ENCODE data around the gene ADCY1.
"Not testable (repeated sequence)": the region's sequence is repeated elsewhere in the genome, so short reads cannot be mapped to it uniquely, and the experiment has no call there.

ADCY1 gene

DNA sequence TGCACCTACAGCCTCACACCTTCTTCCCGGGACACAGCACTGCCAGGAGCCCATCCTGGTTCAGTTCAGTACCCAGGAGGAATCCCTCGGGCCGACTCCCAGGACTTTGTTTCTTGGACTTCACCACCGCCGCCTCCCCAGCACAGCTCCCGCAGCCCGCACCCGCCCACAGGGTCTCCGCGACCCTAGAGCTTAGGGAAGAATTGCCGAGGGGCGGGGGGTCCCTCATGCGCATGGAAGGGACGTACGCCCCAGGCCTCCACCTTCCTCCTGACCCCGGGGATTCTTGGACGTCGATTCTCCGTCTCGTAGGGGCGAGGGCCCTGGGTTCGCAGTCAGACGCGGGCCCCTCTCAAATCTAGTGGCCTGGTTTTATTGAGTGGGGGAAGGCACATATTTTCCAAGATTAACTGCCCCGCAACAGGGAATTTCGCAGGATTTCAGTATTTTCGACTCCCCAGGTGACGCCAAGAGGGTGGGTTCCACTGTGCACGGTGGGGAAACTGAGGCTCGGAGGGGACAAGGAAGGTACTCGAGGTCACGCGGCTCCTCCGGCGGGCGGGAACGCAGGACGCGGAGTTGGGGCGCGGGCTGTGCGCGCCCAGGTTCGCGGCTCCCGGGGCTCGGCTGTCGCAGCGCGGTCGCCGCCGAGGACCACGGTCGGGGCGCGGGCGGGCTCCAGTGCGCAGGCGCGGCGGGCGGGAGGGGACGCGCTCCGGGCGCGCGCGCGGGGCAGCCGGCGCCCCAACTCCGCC is at the start of gene ADCY1:
Gene ADCY1 (plus strand): TSS at position 708 of the 755 bp plus-strand sequence. CDS start 176 bp downstream, outside the sequence.
- DNase-seq (ENCODE audit: low read depth), result no peak

GRCh38 chr7:45524445-45524844 is 49.7 kb upstream of the ADCY1 start:
- DNase-seq (ENCODE audit: low read depth), result no peak

- DNase-seq (ENCODE audit: low read depth), result no peak
Measured at GRCh38 chr7:45525057-45525456, 49.1 kb upstream of the ADCY1 start.

DNA sequence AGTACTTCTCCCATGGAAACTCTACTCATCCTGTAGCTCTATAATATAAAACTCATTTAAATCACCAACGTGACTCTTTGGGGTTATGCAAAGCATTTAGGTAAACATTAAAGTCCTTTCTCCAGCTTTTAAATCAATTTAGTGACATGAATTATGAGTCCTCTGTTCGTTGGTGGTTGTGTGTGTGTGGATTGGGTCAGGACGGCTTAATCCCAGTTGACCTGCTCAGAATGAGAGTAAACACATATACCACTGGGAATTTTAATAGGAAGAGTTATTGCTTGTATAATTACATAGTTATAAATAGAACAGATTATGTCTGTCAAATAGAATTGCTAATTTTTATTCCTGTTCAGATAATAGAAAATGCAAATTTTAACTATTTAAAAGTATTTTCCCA is 30.7 kb upstream of the ADCY1 start:
- no peak for DNase-seq (ENCODE audit: low read depth)

DNA sequence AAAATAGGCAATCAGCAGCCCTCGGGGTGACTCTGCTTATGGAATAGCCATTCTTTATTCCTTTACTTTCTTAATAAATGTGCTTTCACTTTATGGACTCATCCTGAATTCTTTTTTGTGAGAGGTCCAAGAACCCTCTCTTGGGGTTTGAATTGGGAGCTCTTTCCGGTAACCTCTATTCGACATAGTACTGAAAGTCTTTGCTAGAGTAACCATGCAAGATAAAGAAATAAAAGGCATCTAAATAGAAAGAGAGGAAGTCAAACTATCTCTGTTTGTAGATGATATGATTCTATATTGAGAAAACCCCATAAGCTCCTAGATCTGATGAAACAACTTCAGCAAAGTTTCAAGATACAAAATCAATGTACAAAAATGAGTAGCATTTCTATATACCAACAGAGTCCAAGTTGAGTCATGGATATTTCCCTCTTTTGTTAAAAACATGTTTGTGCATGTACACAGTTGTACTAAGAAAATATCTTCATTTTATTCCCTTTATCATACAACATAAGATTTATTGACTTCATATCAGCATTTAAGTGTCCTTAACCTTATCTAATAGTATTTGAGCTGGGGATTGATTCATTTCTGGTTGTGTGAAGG is 29.0 kb upstream of the ADCY1 start:
- DNase-seq (ENCODE audit: low read depth), result not testable (repeated sequence)

GRCh38 chr7:45548917-45549316 is 25.3 kb upstream of the ADCY1 start:
- DNase-seq (ENCODE audit: low read depth), result not testable (repeated sequence)

DNA sequence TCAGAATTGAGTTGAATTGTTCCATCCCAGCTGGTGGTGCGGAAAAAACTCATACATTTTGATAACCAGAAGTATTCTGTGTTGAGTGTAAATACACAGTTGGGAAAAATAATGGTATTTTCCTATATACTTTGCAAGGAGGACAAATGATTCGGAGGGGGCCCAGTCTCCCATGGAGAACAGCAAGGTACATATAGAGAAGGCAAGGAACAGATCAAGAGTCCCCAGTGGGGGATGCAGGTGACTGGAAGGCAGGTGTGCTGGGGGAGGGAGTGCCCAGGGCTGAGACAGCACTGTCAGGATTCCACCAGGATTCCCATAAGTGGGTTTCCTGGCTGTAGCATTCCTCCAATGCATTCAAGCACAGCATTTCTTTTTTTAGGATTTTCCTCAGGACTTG is 10.8 kb upstream of the ADCY1 start:
- DNase-seq (ENCODE audit: low read depth), result no peak

GRCh38 chr7:45563941-45564461 is 10.2 kb upstream of the ADCY1 start:
- DNase-seq (ENCODE audit: low read depth), result no peak

DNA sequence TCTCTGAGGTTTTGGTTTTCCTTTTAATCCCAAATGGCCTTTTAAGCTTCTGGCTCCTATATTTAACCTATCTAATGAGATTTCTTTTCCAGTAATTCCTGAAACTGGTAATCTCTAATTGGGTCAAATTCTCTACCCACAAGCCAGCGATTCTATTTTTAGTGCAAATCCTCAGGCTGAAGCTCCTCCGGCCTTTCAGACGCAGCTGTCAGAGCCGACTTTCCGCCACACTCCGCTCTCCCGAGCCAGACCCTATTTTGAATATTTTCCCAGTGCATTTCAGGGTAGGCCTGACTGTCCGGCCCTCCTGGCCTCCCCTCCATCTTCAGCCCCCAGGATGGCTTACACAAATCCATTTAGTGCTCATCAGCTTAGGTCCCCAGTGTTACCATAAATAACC is 9.7 kb upstream of the ADCY1 start:
- DNase-seq (ENCODE audit: low read depth), result no peak

GRCh38 chr7:45564886-45565455 is 9.2 kb upstream of the ADCY1 start:
- DNase-seq (ENCODE audit: low read depth), result no peak

GRCh38 chr7:45566386-45566785 is 7.8 kb upstream of the ADCY1 start:
- no peak for DNase-seq (ENCODE audit: low read depth)

- no peak for DNase-seq (ENCODE audit: low read depth)
Measured at GRCh38 chr7:45566961-45567360, 7.2 kb upstream of the ADCY1 start.

- DNase-seq (ENCODE audit: low read depth), result no peak
Measured at GRCh38 chr7:45567713-45568112, 6.5 kb upstream of the ADCY1 start.

DNA sequence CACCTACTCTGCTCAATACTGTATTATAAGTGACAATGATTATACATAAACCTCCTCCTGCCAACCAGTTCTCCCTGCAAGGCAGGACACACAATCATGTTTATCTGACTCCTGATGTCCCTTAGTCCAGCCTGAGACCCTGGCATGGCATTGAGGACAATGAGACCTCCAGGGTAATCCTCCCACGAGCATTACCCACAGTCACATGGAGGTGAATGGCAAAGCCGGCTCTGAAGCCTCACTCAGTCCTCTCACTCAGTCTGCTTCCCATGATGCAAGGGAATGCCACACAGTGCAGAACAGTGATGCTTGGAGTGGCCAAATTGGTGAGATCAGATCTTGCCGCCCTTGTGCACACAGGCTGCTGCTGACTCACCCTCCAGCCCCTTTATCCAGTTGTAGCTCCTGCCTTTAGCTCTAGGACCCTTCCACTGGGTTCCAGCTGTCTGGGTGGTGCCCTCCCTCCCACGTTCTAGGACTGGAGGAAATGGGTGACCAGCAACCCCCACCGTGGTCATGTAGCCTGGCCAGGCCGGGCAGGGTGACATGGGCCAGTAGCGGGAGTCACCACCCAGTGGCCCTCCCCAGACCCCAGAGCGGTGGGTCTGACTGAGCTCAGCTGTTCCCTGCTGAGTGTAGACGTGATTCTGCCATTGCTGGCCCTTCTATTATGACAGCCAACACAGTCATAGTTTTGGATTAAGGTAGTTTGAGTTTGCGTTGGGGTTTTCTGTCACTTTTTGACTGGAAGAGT is 5.5 kb upstream of the ADCY1 start:
- no peak for DNase-seq (ENCODE audit: low read depth)

GRCh38 chr7:45569290-45569685 is 4.9 kb upstream of the ADCY1 start:
- DNase-seq (ENCODE audit: low read depth), result no peak

DNA sequence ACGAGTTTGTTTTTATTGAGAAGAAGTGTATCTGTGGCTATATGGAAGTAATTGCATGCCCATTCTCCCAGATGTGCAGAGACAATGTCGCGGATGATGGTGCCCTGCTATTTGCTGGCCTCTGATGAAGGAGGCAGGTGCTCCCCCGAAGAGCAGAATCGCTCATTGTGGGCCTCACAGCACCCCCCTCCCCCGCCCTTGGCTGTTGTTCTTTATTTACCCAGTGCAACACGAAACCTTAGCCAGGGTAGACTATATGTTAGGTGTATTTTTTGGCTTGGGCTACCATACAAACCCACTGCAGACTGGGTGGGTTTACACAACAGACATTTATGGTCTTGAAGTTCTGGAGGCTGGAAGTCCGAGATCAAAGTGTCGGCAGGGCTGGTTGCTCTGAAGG is 3.4 kb upstream of the ADCY1 start:
- no peak for DNase-seq (ENCODE audit: low read depth)

GRCh38 chr7:45573204-45573603 is 964 bp upstream of the ADCY1 start:
- DNase-seq (ENCODE audit: low read depth), result peak; percentile 2

DNA sequence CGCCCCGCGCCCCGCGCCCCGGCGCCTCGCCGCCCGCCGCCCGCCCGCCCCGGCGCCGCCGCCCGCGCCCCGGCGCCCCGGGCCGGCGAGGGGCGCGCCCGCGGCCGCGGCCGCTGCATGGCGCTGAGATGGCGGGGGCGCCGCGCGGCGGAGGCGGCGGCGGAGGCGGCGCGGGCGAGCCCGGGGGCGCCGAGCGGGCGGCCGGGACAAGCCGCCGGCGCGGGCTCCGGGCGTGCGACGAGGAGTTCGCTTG is 174 bp downstream of the ADCY1 start:
- DNase-seq (ENCODE audit: low read depth), result no peak

DNA sequence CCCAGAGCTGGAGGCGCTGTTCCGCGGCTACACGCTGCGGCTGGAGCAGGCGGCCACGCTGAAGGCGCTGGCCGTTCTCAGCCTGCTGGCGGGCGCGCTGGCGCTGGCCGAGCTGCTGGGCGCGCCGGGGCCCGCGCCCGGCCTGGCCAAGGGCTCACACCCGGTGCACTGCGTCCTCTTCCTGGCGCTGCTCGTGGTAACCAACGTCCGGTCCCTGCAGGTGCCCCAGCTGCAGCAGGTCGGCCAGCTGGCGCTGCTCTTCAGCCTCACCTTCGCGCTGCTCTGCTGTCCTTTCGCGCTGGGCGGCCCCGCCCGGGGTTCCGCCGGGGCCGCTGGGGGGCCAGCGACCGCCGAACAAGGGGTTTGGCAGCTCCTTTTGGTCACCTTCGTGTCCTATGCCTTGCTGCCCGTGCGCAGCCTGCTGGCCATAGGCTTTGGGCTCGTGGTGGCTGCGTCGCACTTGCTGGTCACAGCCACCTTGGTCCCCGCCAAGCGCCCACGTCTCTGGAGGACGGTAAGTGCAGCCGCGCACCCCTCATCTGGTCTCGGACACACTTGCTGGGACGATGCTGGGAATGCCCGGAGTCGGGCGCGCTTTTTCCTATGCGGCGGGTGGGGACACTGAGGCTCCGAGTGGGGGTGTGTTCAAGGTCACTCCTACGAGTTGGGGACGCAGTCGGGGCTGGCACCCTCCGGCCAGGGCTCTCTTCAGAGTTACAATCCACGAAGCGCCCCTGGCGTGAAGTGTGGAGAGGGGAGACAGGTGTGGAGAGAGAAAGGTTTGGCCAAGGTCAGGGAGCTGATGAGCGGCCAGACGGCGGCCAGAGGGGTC is 717 bp downstream of the ADCY1 start:
- peak; percentile 65 for DNase-seq (ENCODE audit: low read depth)

DNA sequence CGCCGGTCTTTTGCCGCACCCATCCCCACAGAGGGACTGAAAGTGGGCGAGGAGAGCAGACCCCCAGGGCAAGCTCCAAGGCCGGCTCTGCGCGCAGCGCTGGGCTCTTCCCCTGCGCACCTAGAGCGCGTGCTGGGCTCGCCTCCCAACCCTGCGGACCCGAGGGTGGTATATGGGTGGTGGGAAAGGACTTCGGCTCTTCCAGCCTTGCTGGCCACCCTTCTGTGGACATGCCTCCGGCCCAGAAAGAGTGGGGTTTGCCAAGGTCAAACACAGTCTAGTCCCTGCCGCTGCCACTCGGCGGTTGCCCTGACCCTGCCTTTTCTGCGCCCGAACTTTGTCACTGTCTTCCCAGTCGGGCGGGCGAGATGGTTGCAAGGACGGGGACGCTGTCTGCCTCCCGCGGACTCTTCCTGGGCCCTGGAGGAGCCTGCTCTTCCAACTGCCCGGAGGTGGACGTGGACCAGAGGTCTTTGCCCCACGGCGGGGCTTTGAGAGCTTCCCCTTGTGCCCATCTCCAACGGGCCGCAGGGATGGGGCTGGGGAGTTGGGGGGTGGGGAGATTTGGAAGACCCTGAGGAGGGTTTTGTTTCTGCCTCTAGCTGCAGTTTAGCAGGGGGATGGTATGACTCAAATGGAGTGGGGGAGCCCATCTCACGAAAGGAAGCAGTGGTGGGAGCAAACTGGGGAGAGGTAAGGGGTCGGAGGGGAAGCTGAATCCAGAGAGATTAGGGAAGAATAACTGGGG is 1.5 kb downstream of the ADCY1 start:
- no peak for DNase-seq (ENCODE audit: low read depth)

DNA sequence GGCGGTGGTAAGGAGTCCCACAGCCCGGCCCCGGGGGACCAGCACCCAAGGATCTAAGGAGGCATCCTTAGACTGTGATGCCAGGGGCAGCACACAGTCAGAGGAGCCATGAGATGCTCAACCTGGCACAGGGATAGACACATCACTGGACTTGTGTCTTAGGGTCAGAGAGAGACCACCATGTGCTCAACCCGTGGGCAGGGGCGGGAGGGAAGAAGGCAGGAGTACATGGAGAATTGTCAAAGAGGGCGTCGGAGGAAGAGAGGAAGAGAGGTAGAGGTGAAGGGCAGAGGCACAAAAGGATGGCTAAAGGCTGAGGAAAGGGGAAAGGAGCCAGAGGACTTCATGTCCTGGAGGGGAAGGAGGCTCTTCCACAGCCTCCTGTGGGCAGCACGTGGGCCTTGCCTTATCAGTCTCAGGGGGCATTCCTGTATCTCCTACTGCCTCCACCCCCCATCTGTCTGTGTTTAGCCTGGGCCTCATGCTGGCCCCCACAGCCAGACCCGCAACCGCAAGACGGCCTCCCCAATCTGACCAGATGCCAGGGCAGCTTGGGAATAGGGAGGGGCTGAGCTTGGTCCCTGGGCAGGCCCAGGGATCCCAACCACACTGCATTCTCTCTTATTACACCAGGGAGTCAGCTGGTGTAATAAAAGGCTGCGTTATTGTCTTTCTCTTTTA is 2.2 kb downstream of the ADCY1 start:
- no peak for DNase-seq (ENCODE audit: low read depth)

Measured in iris pigment epithelial cell (primary cell).